ENCODE data around the gene LRRFIP2.

DNA sequence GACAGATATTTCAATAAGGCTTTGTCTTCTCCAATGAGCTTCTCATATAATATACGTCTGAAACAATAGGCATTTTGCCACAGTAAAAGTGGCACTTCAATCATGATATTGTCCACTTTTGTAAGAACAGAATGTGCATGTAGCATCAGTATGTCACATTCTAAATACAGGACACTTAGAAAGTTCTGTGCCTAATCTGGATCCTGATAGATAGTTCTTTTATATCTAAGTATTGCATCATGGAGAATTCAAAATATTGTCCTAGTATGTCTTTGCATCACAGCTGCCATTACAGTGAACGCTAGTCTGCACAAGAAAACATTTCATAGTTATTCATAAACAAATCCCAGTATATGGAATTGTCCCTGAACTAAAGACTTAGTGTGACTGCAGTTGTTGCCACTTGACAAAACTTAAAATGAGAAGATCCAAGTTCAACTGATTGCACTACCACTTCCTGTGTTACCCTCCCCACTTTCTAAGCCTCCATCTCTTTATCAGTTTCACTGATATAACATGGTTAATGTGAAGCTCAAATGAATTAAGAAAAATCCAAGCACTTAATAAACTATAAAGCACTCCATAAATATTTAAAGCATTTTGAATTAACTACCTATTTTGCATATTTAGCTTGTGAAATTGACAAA, 19.6 kb downstream of the LRRFIP2 start:
- no peak for TF ChIP-seq TAF7 (optimal IDR thresholded peaks at IDR 0.05; ENCODE audit: borderline replicate concordance, low read depth, low read length)
- TF ChIP-seq EZH2 (IDR thresholded peaks at IDR 0.05; ENCODE audit: low read depth, low read length, severe bottlenecking) = no peak
- no peak for TF ChIP-seq MAFK (IDR thresholded peaks at IDR 0.05; ENCODE audit: low read depth, low read length)
- no peak for TF ChIP-seq YY1 (IDR thresholded peaks at IDR 0.05; ENCODE audit: low read depth, low read length)
- TF ChIP-seq POLR2AphosphoS5 (IDR thresholded peaks at IDR 0.05; ENCODE audit: low read depth, low read length) = no peak
- TF ChIP-seq, protein P1, sequence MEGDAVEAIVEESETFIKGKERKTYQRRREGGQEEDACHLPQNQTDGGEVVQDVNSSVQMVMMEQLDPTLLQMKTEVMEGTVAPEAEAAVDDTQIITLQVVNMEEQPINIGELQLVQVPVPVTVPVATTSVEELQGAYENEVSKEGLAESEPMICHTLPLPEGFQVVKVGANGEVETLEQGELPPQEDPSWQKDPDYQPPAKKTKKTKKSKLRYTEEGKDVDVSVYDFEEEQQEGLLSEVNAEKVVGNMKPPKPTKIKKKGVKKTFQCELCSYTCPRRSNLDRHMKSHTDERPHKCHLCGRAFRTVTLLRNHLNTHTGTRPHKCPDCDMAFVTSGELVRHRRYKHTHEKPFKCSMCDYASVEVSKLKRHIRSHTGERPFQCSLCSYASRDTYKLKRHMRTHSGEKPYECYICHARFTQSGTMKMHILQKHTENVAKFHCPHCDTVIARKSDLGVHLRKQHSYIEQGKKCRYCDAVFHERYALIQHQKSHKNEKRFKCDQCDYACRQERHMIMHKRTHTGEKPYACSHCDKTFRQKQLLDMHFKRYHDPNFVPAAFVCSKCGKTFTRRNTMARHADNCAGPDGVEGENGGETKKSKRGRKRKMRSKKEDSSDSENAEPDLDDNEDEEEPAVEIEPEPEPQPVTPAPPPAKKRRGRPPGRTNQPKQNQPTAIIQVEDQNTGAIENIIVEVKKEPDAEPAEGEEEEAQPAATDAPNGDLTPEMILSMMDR (IDR thresholded peaks at IDR 0.05; ENCODE audit: control extremely low read depth in 1 of 3, insufficient read depth in 1 of 3, low read depth in 1 of 3, low read length in 3 of 3) = no peak
- no peak for TF ChIP-seq ZNF274 (IDR thresholded peaks at IDR 0.05; ENCODE audit: borderline replicate concordance, extremely low read depth, low read length)
- TF ChIP-seq POLR2A (IDR thresholded peaks at IDR 0.05; ENCODE audit: control extremely low read depth in 1 of 2, low read depth in 2 of 2, low read length in 2 of 2) = no peak
- TF ChIP-seq CHD2 (IDR thresholded peaks at IDR 0.05; ENCODE audit: low read length) = no peak
- TF ChIP-seq, protein P2, sequence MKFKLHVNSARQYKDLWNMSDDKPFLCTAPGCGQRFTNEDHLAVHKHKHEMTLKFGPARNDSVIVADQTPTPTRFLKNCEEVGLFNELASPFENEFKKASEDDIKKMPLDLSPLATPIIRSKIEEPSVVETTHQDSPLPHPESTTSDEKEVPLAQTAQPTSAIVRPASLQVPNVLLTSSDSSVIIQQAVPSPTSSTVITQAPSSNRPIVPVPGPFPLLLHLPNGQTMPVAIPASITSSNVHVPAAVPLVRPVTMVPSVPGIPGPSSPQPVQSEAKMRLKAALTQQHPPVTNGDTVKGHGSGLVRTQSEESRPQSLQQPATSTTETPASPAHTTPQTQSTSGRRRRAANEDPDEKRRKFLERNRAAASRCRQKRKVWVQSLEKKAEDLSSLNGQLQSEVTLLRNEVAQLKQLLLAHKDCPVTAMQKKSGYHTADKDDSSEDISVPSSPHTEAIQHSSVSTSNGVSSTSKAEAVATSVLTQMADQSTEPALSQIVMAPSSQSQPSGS (IDR thresholded peaks at IDR 0.05; ENCODE audit: low read length) = no peak
- no peak for TF ChIP-seq SIN3A (conservative IDR thresholded peaks at IDR 0.05 in 1 of 2, IDR thresholded peaks at IDR 0.05 in 1 of 2; ENCODE audit: low read depth in 1 of 2, low read length in 2 of 2)
- TF ChIP-seq TAF1 (IDR thresholded peaks at IDR 0.05; ENCODE audit: low read depth, low read length) = no peak
